ENCODE results near the gene ALX4.

ALX4 gene

DNA sequence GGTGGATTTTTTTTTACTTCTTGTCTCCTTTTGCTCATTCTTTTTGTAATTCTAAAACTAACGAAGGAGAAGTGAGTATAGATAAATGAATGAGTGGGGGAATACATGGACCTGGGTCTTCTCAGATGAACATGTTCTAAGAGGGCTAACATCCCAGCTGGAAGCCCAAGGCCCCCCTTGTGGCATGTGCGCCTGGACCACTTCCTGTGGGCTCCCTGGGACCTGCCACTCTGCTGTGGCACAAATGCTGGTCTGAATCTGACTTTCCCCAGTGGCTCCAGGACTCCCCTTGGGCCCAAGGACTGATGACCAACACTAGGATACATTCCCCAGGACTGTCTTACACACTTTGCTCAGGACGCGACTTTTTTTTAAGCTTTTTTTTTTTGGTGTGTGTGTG is 32.7 kb upstream of the ALX4 start:
- no peaks in the 10 kb centered on the region for H3K79me2 ChIP-seq (ENCODE audit: insufficient read depth, low read length)
- ATAC-seq (ENCODE audit: insufficient read depth, low read depth) (no peak), DNase-seq (no peak)
- no peak for TF ChIP-seq EZH2 (IDR thresholded peaks at IDR 0.05; ENCODE audit: borderline replicate concordance, low read depth, low read length, severe bottlenecking)
- TF ChIP-seq, protein P1, sequence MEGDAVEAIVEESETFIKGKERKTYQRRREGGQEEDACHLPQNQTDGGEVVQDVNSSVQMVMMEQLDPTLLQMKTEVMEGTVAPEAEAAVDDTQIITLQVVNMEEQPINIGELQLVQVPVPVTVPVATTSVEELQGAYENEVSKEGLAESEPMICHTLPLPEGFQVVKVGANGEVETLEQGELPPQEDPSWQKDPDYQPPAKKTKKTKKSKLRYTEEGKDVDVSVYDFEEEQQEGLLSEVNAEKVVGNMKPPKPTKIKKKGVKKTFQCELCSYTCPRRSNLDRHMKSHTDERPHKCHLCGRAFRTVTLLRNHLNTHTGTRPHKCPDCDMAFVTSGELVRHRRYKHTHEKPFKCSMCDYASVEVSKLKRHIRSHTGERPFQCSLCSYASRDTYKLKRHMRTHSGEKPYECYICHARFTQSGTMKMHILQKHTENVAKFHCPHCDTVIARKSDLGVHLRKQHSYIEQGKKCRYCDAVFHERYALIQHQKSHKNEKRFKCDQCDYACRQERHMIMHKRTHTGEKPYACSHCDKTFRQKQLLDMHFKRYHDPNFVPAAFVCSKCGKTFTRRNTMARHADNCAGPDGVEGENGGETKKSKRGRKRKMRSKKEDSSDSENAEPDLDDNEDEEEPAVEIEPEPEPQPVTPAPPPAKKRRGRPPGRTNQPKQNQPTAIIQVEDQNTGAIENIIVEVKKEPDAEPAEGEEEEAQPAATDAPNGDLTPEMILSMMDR (IDR thresholded peaks at IDR 0.05; ENCODE audit: borderline replicate concordance, extremely low read depth, low read length, poor library complexity, severe bottlenecking) = no peak
- H2AFZ ChIP-seq (ENCODE audit: low read depth, low read length) = no peak overlapping the region
- H3K36me3 ChIP-seq (ENCODE audit: insufficient read depth, low read length) = no peaks in the 10 kb centered on the region
- H3K27me3 ChIP-seq (ENCODE audit: insufficient read depth, low read length, poor library complexity) = peaks cover 16% of the 10 kb centered on the region
- no peak overlapping the region for H3K27ac ChIP-seq (ENCODE audit: low read length)
- H3K9ac ChIP-seq (ENCODE audit: low read depth, low read length) = no peak overlapping the region
- H3K4me1 ChIP-seq (ENCODE audit: insufficient read depth, low read length) = no peaks in the 10 kb centered on the region
- no peak overlapping the region for H3K4me2 ChIP-seq (ENCODE audit: insufficient read depth, low read length)
- 0 out of 2 replicates have a peak, but pooled peaks cover 2% of the 10 kb centered on the region for H4K20me1 ChIP-seq (ENCODE audit: insufficient read depth, low read length)
- H3K9me3 ChIP-seq (ENCODE audit: insufficient read depth, low read length, severe bottlenecking) = no peaks in the 10 kb centered on the region
- no peak overlapping the region for H3K4me3 ChIP-seq (ENCODE audit: low read depth in 1 of 2, low read length in 2 of 2)

GRCh38 chr11:44340656-44341055 is 30.7 kb upstream of the ALX4 start:
- Histone ChIP-seq H3K36me3 (ENCODE audit: insufficient read depth, low read length) (no peaks in the 10 kb centered on the region), H3K9ac (ENCODE audit: low read depth, low read length) (no peak overlapping the region), H3K27me3 (ENCODE audit: insufficient read depth, low read length, poor library complexity) (peaks cover 21% of the 10 kb centered on the region), H2AFZ (ENCODE audit: low read depth, low read length) (no peak overlapping the region), H4K20me1 (ENCODE audit: insufficient read depth, low read length) (0 out of 2 replicates have a peak, but pooled peaks cover 2% of the 10 kb centered on the region), H3K9me3 (ENCODE audit: insufficient read depth, low read length, severe bottlenecking) (no peaks in the 10 kb centered on the region), H3K27ac (ENCODE audit: low read length) (no peak overlapping the region), H3K4me1 (ENCODE audit: insufficient read depth, low read length) (no peaks in the 10 kb centered on the region), H3K79me2 (ENCODE audit: insufficient read depth, low read length) (no peaks in the 10 kb centered on the region), H3K4me2 (ENCODE audit: insufficient read depth, low read length) (no peak overlapping the region), H3K4me3 (ENCODE audit: low read depth in 1 of 2, low read length in 2 of 2) (no peak overlapping the region)
- ATAC-seq (ENCODE audit: insufficient read depth, low read depth) (no peak), DNase-seq (no peak)
- no peak for TF ChIP-seq EZH2 (IDR thresholded peaks at IDR 0.05; ENCODE audit: borderline replicate concordance, low read depth, low read length, severe bottlenecking)
- TF ChIP-seq, protein P1 (IDR thresholded peaks at IDR 0.05; ENCODE audit: borderline replicate concordance, extremely low read depth, low read length, poor library complexity, severe bottlenecking) = no peak

DNA sequence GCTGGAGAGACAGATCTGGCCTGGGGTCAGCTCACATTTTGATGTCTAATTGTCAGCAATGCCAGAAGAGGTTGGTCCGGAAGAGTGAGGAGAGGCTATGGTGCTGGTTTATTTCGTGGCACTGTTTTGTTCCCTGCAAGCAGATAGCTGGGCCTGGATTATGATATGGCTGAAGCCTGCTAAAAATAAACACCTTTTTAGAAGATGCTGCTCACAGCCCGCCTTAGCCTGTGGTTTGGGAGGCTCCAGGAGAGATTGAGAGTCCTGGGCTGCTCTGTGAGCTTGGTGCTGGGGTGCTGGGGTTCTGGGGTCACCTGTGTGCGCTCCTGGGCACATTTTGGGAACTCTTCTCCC is 29.6 kb upstream of the ALX4 start:
- 0 out of 2 replicates have a peak, but pooled peaks cover 2% of the 10 kb centered on the region for H4K20me1 ChIP-seq (ENCODE audit: insufficient read depth, low read length)
- H3K79me2 ChIP-seq (ENCODE audit: insufficient read depth, low read length) = no peaks in the 10 kb centered on the region
- H3K36me3 ChIP-seq (ENCODE audit: insufficient read depth, low read length) = no peaks in the 10 kb centered on the region
- H3K9ac ChIP-seq (ENCODE audit: low read depth, low read length) = no peak overlapping the region
- H3K4me3 ChIP-seq (ENCODE audit: low read depth in 1 of 2, low read length in 2 of 2) = no peak overlapping the region
- no peaks in the 10 kb centered on the region for H3K9me3 ChIP-seq (ENCODE audit: insufficient read depth, low read length, severe bottlenecking)
- no peak for TF ChIP-seq EZH2 (IDR thresholded peaks at IDR 0.05; ENCODE audit: borderline replicate concordance, low read depth, low read length, severe bottlenecking)
- TF ChIP-seq, protein P1 (IDR thresholded peaks at IDR 0.05; ENCODE audit: borderline replicate concordance, extremely low read depth, low read length, poor library complexity, severe bottlenecking) = no peak
- no peak overlapping the region for H3K27ac ChIP-seq (ENCODE audit: low read length)
- DNase-seq (no peak), ATAC-seq (ENCODE audit: insufficient read depth, low read depth) (no peak)
- no peak overlapping the region for H3K4me2 ChIP-seq (ENCODE audit: insufficient read depth, low read length)
- no peaks in the 10 kb centered on the region for H3K4me1 ChIP-seq (ENCODE audit: insufficient read depth, low read length)
- no peak overlapping the region for H2AFZ ChIP-seq (ENCODE audit: low read depth, low read length)
- H3K27me3 ChIP-seq (ENCODE audit: insufficient read depth, low read length, poor library complexity) = peaks cover 18% of the 10 kb centered on the region

All from DND-41 (cell line).